GM18517 (cell line): ENCODE data around the gene DDIAS.
"Not testable (repeated sequence)": the region's sequence is repeated elsewhere in the genome, so short reads cannot be mapped to it uniquely, and the experiment has no call there.

Experiments
- ATAC-seq: cut with Tn5 transposase; IDR thresholded peaks from one replicate; pipeline ENCODE4 v1.9.1; 2021; ENCODE audit warnings: mild to moderate bottlenecking, moderate library complexity; ENCODE audit not compliant: unreplicated experiment

The DDIAS gene

DNA sequence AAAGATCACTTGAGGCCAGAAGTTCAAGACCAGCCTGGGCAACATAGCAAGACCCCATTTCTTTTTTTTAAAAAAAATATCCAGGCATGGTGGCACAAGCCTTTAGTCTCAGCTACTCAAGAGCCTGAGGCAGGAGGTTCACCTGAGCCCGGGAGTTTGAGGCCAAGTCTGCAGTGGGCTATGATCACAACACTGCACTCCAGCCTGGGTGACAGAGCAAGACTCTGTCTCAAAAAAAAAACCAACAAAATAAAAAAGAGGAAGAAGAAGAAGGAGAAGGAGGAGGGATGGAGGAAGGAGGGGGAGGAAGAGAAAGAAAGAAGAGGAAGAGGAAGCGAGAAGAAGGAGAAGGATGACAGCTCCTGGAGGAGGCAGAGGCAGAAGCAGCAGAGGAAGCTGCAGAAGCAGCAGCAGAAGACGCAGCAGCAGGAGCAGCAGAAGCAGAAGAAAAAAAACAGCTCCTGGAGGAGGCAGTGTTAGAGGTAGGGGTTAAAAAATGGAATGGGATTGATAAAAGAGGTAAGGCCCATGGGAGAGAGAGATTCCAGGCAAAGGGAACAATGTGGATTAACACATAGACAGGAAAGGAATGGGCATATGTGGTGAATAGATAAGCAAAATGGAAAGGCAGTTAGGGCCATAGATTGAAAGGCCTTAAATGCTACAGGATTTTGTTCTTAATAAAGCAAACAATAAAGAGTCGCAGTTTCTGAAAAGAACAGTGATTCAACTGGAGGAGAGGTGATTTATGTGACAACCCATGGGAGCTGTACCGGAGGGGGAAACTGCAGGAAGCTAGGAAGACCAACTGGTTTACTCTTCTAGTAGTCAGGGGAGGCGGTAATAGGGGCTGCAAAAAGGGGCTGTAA lies 12.2 kb upstream of the DDIAS start:
- no peak for ATAC-seq

DNA sequence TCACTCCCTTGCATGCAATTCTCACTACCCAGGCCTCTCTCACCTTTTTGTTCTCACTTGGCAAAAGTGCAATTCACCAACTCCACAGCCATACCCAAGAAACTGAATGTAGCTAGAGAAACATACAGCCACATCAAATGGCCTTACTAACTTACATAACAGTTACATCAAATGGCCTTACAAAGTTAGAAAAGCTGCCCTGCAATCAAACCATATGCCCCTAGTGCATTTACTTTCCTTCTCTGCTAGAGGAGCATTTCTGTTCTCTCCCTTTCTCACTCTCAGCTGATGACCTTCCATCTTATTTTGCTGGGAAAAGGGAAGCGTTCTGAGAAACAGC lies 11.6 kb upstream of the DDIAS start:
- no peak for ATAC-seq

DNA sequence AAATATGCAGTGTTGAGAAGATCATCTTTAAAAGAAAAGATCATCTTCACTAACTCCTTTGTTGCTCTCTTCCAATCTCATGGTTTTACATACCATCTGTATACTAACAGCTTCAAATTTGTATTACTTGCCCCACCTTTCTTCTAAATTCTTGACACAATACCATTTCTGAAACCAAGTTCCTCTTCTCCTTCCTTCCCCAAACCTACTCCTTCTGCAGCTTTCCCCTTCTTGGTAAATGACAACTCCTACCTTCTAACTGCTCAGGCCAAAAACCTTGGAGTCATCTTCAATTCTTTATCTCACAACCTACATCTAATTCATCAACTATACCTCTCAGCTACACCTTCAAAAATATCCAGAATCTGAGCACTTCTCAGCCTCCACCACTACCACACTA lies 10.6 kb upstream of the DDIAS start:
- no peak for ATAC-seq

DNA sequence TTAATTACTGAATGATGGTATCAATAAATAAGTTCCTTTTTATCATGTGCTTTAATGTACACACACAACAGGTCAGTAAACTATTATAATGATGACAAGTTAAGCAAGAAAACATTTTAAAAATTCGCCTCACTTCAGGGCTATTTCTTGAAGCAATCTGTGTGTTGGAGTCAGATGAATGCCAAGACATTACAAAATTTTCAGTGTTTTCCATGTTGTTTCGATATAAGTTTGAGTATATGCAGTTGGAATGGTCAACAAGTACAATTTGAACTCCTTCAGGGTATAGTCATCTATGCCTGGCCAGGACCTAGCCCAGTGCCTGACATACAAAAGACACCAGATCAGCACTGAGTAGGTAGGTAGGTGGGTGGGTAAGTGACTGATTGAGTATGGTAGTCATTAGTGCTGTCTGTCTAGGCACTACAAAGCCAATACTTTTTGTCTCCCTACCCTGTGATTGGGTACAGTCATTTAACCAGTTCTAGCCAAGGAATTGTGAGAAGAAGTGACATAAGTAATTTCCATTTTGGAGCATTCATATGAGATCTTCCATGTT lies 8.8 kb upstream of the DDIAS start:
- ATAC-seq = no peak

DNA sequence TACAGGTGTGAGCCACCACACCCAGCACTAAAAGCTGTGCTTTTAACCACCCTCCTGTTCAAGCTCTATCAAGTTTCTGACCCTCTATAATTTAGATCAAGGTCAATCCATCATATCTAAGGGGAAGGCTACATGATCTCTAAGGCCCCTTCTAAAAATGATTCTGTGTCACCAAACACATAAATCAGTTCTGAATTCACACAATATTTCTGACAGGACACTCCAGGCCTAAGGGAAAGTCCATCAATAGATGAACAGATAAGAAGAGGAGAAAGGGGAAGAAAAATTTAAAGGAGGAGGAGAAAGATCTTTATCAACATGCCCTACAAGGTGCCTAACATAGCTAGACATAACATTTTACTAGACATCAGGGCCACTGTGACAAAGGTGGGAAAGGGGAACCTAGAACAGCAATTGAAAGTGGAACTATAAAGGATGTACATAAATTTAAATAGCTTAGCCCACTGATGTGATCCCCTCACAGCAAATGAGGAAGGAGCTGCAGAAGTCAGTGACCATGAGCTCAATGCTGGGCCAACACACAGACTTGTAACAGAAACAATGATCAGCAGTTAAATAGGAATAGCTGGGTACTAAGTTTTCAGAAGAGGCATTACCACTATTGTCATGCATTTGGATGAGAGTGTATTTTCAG lies 6.0 kb upstream of the DDIAS start:
- peak; percentile 34 for ATAC-seq

DNA sequence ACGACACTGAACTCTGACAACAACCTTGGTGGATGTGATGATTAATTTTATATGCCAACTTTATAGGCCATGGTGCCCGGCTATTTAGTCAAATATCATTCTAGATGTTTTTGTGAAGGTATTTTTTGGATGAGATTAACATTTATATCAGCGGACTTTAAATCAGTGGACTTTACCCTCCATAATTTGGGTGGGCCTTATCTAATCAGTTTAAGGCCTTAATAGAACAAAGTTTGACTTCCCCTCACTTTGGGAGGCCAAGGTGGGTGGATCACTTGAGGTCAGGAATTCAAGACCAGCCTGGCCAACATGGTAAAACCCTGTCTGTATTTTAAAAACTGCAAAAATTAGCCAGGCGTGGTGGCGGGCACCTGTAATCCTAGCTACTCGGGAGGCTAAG lies 5.4 kb upstream of the DDIAS start:
- ATAC-seq = no peak

DNA sequence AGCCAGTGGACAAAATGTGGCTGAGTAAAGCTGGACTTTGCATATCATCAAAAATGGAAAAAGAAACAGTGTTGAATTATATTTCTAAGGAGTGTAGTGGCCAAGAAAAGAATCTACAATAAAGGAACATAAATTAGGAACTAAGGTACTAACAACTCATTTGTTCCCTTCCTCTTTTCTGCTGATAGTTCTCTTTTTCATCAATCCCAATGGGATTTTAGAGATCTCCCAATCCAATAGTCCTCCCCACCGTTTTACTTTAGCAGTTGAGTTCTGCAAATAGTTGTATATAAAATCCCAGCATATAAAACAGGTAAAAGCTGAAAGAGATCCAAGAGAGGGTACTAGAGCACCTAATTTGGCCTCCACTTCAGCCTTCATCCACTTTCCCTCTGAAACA lies 3.3 kb upstream of the DDIAS start:
- ATAC-seq = no peak

DNA sequence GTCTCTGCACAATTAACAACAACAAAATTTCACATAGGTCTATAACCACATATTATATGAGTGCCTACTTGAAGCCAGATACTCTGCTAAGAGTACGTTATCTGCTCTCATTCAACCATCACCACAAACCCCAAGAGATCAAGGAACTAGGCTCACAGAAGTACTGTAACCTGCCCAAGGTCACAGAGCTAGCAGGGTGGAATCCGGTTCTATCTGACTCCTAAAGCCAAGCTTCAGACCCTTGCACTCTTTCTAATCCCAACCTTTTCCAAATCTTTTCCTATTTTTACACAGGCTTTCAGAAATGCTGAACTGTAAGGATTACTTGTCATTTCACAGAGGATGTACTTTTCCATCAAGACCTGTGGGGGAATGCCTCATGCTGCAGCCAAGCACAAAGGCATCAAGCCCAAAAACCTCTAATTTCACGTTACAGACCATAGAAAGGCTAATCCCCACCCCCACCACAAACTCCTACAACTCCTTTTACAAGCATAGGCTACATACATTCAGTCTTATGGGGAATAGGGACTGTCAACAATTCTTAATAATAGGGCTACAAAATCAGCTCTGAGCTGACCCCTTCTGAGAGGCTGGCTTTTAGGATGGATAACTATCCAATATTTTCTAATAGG lies 2.2 kb upstream of the DDIAS start:
- ATAC-seq = no peak

DNA sequence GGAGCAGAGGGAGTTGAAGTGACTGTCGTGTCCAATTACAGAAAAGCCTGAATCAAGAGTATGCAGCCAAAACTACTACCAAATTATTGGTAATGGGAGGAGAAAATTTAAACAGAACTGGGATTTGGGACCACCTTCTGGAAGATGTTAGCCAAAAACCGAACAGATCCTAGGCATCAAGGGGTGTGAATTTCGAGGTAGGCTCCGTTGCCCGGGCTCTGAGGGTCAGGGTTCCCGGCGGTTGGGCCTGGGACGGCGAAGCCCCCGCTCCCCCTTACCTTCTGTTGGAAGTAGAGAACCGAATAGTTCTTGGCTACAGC lies 1.6 kb upstream of the DDIAS start:
- ATAC-seq = peak; percentile 4

DNA sequence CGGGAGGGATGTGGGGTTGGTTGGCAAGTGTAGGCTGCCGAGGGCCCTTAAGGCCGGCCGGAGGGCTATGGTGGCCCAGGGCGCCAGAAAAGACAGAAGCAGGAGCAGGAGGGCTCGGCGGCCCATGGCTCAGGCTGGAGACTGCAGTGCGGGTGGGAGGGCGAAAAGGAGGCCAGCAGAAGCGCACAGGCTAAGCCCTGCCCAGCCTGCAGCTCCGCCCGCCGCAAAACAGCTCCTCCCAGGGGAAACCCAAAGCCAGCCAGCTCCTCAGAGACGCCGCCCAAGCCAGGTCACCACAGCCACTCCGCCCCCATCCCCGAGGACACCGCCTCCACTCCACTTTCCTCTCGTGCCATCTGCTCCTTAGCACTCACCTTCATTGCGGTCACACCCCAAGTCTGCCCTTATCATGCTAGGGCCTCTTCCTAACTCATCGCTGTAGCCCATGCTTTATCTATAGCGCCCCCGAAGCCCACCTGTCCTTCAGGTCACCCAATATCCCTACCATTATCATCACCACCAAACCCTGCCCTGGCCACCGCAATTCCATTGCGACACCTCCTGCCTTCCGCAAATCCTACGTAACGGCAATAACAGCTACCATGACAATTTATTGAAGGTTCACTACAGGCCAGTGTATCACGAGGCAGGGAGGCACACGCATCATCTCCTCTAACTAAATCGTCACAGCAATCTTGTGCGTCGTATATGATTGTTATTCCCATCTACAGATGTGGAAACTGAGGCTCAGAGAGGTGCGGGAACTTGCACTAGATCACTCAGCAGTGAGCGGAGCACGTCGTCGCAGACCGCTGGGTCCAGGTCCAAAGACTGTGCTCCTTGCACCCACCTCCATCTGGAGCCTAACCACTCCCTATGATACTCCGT lies 1.0 kb upstream of the DDIAS start, which contains the start of gene PRCP:
PRCP (minus strand) TSS at position 154 of the 888 bp plus-strand sequence; CDS start at position 126, 28 bp downstream.
- ATAC-seq = peak; percentile 84

DNA sequence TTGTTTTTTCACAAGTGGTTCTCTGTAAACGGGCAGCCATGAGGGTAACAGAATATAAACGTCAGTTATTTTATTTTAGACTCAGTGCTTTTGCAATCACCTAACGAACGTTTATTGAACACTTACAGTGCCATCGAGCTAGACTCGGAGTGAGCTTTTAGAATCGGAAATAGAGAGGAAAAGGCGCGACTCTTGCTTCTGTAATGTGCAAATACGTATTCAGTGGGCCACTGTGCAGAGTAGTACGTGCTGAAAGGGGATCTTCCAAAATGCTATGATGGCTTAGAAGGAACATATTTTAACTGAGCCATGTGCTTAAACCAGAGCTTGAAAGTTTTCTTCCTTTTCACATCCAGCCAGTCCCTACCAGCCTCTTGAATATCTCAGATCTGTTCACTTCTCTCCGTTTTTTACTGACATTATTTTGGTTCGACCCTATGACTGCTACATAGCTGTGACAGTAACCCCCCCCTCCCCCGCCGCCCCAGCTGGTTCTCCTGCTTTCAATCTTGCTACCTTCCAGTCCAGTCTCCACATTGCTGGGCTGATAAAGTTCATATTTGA lies 468 bp downstream of the DDIAS start:
- no peak for ATAC-seq

DNA sequence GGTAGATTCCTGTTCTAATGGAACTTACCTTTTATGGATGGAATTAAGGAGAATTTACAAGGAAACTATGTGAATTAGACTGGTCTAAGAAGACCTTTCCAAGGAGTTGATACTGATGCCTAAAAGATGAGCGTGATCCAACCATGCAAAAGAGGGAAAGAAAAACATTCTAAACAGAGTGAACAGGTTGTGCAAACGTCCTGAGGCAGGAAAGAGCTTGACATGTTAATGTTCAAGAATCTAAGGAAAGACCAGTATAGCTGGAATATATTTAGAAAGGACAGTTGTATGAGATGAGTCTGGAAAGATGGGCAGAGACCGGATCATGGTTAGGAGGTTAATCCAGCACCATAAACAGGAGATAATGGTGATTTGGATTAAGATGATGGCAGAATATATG lies 1.3 kb downstream of the DDIAS start:
- no peak for ATAC-seq

DNA sequence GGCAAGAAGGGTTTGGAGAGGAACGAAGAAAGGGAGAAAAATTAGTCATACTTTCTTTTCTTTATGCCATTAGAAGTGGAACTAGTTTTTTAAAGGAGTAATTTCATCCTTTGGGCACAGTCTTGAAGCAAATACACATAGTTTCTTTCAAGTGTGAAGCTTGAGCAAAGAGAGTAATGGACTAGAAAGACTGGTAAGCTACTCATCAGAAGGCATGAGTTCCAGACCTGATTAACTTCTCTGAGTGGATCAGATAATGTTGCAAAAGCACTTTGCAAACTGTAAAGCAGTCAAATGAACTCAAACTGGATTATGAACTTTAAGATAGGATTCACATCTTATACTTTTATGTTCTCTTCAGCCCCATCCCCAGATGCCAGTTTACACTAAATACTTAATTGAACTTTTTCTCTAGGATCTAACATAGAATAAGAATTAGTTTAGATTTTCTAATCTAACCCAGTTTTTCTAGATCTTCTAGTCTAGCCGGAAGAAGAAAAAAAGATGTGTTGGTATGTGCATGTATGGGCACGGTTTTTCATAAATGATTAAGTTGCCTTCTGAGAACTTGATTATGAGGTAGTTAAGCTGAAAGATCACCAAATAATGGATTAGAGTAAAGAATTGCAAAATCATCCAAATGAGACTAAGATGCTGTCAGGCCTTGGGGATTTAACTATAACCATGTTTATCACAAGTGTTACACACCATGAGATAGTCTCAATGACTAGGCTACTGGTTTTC lies 2.5 kb downstream of the DDIAS start:
- ATAC-seq = no peak

DNA sequence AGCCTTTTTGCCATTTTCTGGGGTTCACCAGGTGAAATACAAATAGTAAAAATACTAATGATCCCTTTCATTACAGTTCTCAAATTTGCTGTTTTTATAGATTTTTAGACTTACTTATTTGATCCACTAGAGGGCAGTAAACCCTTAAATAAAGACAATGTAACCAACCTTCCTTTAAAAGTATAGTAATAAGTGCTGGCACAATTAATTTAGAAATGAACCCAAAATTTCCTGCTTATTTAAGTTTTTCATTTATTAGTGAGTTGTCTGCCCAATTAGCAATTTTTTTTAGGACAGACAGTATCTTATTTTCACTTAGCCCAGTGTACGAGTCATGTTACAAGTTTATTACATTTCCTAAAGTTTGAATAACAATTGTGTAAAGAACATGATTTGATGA lies 4.7 kb downstream of the DDIAS start:
- ATAC-seq = no peak

DNA sequence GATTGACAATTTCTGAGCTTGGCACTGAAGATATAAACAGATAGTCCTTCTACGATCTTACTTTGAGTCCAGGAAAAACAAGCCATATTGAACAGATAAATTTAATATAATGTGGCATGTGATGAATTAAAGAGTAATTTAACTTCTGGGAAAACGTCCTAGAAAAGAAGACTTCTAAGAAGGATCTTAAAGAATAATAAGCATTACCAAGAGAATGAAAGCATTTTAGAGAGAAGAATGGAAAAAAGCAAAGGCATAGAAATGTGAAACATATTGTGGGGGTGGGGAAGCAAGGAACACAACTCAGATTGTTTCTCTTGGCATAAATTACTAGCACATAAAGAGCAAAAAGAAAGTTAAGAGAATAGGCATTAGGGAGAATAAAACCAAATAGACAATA lies 5.4 kb downstream of the DDIAS start:
- ATAC-seq = no peak

DNA sequence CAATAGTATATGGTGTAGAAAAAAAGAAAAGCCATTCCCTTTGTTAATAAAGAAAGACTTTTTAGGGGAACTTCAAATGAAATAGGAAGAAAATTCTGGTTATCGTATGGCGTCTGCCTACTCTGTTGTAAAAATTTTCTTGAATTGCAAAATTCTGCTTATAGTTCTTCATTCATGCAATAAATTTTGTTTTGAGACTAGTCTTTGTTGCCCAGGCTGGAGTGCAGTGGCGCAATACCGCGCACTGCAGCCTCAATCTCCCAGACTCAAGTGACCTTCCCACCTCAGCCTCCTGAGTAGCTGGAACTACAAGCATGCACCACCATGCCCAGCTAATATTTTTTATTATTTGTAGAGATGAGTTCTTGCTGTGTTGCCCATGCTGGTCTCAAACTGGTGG lies 5.8 kb downstream of the DDIAS start:
- ATAC-seq = no peak

DNA sequence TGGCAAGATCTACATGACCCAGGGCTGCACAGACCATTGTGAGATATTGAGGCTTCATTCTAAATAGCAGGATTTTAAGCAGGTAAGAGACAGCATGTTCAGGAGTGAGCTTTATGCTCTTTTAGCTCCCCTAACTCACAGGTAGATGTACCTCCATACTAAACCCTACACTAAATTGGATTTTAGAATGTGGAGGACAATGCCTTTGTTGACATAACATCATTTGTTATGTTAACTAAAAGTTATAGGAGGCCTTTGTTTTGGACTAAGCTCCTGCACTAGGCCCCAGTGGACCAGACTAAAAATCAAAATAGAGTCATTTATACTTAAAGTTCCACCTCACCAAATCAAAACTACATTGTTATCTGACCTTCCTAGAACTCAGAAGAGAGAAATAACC lies 6.8 kb downstream of the DDIAS start:
- no peak for ATAC-seq

DNA sequence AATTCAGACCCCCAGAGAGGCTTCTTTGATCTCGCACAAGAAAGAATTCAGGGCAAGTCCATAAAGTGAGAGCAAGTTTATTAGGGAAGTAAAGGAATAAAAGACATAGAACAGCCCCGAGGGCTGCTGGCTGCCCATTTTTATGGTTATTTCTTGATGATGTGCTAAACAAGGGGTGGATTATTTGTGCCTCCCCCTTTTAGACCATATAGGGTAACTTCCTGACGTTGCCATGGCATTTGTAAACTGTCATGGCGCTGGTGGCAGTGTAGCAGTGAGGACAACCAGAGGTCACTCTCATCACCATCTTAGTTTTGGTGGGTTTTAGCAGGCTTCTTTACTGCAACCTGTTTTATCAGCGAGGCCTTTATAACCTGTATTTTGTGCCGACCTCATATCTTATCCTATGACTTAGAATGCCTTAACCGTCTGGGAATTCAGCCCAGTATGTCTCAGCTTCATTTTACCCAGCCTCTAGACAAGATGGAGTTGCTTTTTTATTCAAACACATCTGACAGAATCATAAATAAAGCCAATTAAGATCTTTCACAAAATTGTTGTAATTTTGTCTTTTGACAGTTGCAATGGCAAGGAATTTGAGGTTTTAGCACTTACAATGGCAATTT lies 7.6 kb downstream of the DDIAS start:
- ATAC-seq = no peak

DNA sequence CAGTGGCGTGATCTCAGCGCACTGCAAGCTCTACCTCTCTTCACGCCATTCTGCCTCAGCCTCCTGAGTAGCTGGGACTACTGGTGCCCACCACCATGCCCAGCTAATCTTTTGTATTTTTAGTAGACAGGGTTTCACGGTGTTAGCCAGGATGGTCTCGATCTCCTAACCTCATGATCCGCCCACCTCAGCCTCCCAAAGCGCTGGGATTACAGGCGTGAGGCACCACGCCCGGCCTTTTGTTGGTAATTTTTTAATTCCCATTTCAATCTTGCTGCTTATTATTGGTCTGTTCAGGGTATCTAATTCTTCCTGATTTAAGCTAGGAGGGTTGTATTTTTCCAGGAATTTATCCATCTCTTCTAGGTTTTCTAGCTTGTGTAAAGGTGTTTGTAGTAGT lies 18.2 kb downstream of the DDIAS start:
- ATAC-seq = not testable (repeated sequence)
